Measurements from ENCODE around the gene PLXNA4. TPM values are rescaled to one million over a fixed set of nuclear protein-coding genes. Genes with fewer than 3 reads are reported as not detected.
A peak's percentile ranks its signal among the peaks of the same experiment; 100 is the strongest.

The PLXNA4 gene
- total RNA-seq, 1 experiment from 2014 or later: not detected

- Histone ChIP-seq H3K36me3 (no peaks in the 10 kb centered on the region), H3K4me3 (no peak overlapping the region), H3K9me3 (no peaks in the 10 kb centered on the region), H3K27me3 (no peaks in the 10 kb centered on the region)
- DNase-seq: no peak
These were observed 23.2 kb downstream of the PLXNA4 start for GRCh38 chr7:132553031-132553430.

DNA sequence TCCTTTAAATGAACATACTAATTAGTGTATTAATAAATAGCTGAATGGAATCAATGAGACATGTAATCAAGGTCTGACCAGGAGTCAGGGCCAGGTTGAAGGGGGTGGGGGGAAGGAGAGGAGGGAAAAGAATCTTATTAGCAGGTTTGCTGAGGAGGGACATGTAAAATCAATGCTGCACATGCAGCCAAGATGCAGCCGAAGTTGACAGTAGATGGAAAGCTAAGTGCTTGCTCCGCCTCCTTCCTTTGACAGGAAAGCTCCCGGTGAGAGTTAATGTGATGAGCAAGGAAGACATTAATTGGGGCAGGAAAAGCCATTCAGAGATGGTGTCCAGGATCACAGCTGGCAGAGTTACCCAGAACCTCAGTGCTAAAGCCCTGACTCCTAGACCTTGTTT lies 24.4 kb downstream of the PLXNA4 start:
- DNase-seq: no peak
- Histone ChIP-seq H3K27me3 (no peaks in the 10 kb centered on the region), H3K4me3 (no peak overlapping the region), H3K36me3 (no peaks in the 10 kb centered on the region), H3K9me3 (no peaks in the 10 kb centered on the region)

- no peak for DNase-seq
- Histone ChIP-seq H3K27me3 (no peaks in the 10 kb centered on the region), H3K36me3 (no peaks in the 10 kb centered on the region), H3K4me3 (no peak overlapping the region), H3K9me3 (no peaks in the 10 kb centered on the region)
These were observed 24.8 kb downstream of the PLXNA4 start for GRCh38 chr7:132551439-132551838.

GRCh38 chr7:132548489-132549078 lies 27.7 kb downstream of the PLXNA4 start:
- Histone ChIP-seq H3K36me3 (no peaks in the 10 kb centered on the region), H3K9me3 (no peaks in the 10 kb centered on the region), H3K27me3 (no peaks in the 10 kb centered on the region), H3K4me3 (no peak overlapping the region)
- DNase-seq: peak; percentile 64

GRCh38 chr7:132547821-132548220 lies 28.4 kb downstream of the PLXNA4 start:
- no peaks in the 10 kb centered on the region for H3K27me3 ChIP-seq
- H3K9me3 ChIP-seq: no peaks in the 10 kb centered on the region
- H3K36me3 ChIP-seq: no peaks in the 10 kb centered on the region
- DNase-seq: no peak
- H3K4me3 ChIP-seq: no peak overlapping the region

DNA sequence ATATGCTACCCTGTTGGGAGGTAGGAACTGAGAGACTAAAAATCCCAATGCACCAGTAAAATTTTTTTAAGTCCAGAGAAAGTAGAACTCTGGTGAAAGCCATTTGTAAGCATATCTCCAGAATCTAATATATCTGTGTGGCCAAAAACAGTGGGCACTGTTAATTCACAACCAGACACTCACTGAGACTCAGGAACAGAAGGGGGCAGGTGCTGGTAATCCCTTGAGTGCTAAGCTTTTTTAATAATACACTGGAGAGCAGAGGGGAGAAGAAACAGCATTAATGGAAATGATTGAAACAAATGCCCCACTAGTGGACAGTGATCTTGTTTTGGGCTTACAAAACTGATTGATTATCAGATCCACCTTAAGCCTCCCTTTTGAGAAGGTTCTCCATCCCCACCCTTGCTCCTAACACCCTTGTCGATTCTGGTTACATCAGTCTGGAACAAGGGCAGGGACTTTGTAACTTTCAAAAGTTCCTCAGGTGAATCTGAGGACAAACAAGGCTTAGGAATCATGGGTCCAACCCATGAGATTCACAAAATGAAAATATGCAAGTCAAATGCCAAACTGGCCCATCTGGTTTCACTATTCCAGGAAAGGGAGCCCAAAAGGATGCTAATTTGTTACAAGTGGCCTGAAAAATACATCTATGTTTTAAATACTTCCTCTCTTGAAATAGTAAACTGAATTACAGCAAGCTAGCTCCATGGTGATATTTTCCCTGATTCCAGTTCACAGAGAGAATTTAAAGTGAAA lies 29.7 kb downstream of the PLXNA4 start:
- Histone ChIP-seq H3K4me3 (no peak overlapping the region), H3K27me3 (no peaks in the 10 kb centered on the region), H3K9me3 (no peaks in the 10 kb centered on the region), H3K36me3 (no peaks in the 10 kb centered on the region)
- no peak for DNase-seq

DNA sequence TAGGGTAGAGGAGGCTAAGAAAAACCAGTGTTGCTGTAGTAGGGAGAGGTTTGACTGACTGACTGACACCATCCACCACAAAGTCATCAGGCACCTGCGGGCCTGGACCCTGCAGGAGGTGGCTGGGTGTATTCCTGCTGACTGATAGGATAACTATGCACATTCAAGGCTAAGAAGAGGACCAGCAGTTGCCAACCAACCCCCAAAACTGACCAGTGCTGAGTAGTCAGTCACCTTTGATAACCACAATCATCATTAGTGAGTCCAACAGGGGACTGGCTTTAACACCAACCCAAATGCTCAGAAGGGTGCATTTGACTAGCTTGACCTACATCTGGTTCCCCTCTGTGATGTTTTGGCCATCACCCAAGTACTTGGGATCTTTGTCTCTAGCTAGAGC lies 30.5 kb downstream of the PLXNA4 start:
- no peaks in the 10 kb centered on the region for H3K36me3 ChIP-seq
- H3K27me3 ChIP-seq: no peaks in the 10 kb centered on the region
- no peak for DNase-seq
- H3K4me3 ChIP-seq: no peak overlapping the region
- no peaks in the 10 kb centered on the region for H3K9me3 ChIP-seq

DNA sequence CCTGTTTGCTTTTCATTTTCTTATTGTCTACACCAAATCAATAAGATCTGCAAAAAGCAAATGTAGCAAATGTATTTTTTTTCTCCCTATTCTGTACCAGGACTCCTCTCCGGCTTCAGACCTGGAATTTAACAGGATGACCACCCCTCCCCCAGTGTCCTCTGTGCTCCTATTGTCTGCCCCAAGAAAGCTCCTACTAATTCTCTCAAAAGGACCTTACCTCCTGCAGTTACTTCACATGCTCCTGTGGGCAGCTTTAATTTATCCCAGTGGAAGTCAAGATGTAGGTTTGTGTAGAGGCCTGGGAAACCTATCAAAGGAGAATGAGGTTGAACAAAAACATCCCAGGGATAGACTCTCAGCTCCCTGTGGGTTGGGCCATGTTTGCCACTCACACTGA lies 31.3 kb downstream of the PLXNA4 start:
- Histone ChIP-seq H3K4me3 (no peak overlapping the region), H3K27me3 (no peaks in the 10 kb centered on the region), H3K36me3 (no peaks in the 10 kb centered on the region), H3K9me3 (no peaks in the 10 kb centered on the region)
- DNase-seq: no peak

- Histone ChIP-seq H3K36me3 (no peaks in the 10 kb centered on the region), H3K4me3 (no peak overlapping the region), H3K27me3 (no peaks in the 10 kb centered on the region), H3K9me3 (no peaks in the 10 kb centered on the region)
- DNase-seq: no peak
These were observed 32.2 kb downstream of the PLXNA4 start for GRCh38 chr7:132544025-132544424.

GRCh38 chr7:132542895-132543294 lies 33.4 kb downstream of the PLXNA4 start:
- DNase-seq: no peak
- H3K9me3 ChIP-seq: no peaks in the 10 kb centered on the region
- no peaks in the 10 kb centered on the region for H3K36me3 ChIP-seq

DNA sequence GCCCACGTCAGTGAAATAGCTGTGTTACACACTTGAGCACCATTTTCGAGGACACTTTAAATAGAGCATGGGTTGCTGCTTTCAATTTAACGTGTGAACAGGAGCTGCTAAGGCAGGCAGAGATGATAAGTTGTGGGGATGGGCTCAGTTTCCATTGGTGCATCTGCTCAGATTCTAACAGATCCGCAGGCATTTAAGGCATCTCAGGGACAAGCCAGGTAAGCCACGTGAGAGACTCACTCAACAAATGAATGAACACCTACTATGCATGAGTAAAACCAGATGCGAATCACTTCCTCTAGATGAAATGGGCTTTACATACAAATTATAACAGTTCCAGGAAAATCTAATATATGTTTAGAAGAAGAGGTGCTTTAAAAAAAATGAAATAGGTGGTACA lies 34.6 kb downstream of the PLXNA4 start:
- no peak for DNase-seq
- no peaks in the 10 kb centered on the region for H3K36me3 ChIP-seq
- H3K27me3 ChIP-seq: no peaks in the 10 kb centered on the region
- no peak overlapping the region for H3K4me3 ChIP-seq
- H3K9me3 ChIP-seq: no peaks in the 10 kb centered on the region

More at GRCh38 chr7:132542895-132543294, 33.4 kb downstream of the PLXNA4 start:
- Histone ChIP-seq H3K4me3 (no peak overlapping the region), H3K27me3 (no peaks in the 10 kb centered on the region)

DNA sequence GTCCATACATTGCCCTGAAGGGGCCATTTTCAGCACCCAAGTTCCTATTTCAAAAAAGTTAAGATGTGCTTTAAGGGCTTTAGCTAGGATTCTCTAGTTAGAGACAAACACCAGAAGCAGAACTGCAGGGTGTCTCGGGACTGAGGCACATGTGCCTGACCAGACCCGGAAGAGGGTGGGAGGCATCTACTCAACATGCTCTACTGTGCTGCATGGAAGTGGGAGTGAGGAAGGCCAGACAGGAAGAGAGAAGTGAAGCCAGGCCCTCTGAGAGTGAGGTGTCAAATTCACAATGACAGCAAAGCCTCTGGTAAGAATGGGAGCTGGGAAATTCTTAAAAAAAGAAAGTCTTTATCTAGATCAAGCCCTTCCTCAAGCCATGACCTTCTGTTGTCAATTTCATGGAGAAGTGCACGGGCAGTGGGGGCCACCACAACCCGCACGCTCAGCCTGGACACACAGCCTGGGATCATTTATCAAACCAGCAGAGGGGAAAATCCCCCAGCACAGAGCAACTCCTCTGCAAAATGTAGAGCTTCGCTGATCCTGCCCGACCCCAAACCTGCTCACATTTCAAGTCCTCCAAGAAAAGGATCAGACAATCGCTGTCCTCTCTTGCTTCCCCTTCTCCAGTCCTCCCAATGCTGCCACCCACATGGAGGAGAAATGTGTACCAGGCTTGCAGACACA lies 38.7 kb downstream of the PLXNA4 start:
- DNase-seq: no peak
- Histone ChIP-seq H3K36me3 (no peaks in the 10 kb centered on the region), H3K9me3 (no peaks in the 10 kb centered on the region), H3K27me3 (no peaks in the 10 kb centered on the region), H3K4me3 (no peak overlapping the region)

GRCh38 chr7:132536654-132537395 lies 39.4 kb downstream of the PLXNA4 start:
- no peaks in the 10 kb centered on the region for H3K9me3 ChIP-seq
- H3K4me3 ChIP-seq: no peak overlapping the region
- no peaks in the 10 kb centered on the region for H3K36me3 ChIP-seq
- no peaks in the 10 kb centered on the region for H3K27me3 ChIP-seq
- DNase-seq: peak; percentile 65

DNA sequence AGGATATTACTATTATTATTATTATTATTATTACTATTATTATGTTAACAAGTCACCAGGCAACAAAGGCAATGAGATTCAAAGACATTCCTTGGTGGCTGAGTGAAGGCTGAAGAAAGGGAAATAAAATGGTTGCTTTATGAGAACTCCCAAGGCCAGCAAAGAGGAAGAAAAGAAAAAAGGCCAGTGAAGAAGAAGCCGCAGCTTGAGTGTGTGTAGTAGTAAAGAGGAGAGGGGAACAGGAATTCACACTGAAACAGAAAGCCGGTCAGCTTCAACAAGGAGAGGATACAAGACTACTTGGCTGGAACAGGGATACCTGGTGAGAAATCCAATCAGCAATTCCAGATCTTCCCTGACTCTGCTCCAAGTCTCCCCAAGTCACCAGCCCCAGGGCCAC lies 42.4 kb downstream of the PLXNA4 start:
- no peak overlapping the region for H3K4me3 ChIP-seq
- no peak for DNase-seq
- H3K9me3 ChIP-seq: no peaks in the 10 kb centered on the region
- no peaks in the 10 kb centered on the region for H3K27me3 ChIP-seq
- no peaks in the 10 kb centered on the region for H3K36me3 ChIP-seq

GRCh38 chr7:132532281-132532680 lies 44.0 kb downstream of the PLXNA4 start:
- Histone ChIP-seq H3K27me3 (no peaks in the 10 kb centered on the region), H3K36me3 (no peaks in the 10 kb centered on the region), H3K4me3 (no peak overlapping the region), H3K9me3 (no peaks in the 10 kb centered on the region)
- no peak for DNase-seq

- H3K4me3 ChIP-seq: no peak overlapping the region
These were observed 44.7 kb downstream of the PLXNA4 start for GRCh38 chr7:132531562-132531961.

DNA sequence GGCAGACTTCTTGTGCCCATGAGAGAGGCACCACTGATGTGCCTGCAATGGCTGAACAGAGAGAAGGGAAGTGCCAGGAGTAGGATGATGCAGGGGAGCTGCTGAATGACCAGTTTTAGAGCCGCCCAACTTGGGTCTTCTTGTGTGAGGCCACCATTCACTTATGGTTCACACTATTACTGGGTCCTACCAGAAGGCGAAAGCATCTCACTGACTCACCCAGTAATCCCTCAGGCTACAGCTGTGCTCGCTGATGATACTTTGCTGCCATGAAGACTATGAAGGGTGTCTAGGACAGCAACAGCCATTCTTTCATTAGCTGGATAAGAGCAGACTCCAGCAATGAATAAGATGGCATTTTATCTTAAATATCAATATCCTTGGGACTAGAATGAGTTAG lies 47.6 kb downstream of the PLXNA4 start:
- Histone ChIP-seq H3K36me3 (no peaks in the 10 kb centered on the region), H3K27me3 (no peaks in the 10 kb centered on the region), H3K9me3 (no peaks in the 10 kb centered on the region), H3K4me3 (no peak overlapping the region)
- no peak for DNase-seq

More at GRCh38 chr7:132531562-132531961, 44.7 kb downstream of the PLXNA4 start:
- no peaks in the 10 kb centered on the region for H3K36me3 ChIP-seq
- no peaks in the 10 kb centered on the region for H3K27me3 ChIP-seq
- no peaks in the 10 kb centered on the region for H3K9me3 ChIP-seq
- no peak for DNase-seq

All from MG63 (cell line).